Measurements from ENCODE around the gene SCUBE3.

Gene SCUBE3

GRCh38 chr6:35278708-35279107, 65.0 kb downstream of the SCUBE3 start:
- DNase-seq (ENCODE audit: low spot score), result no peak
- TF ChIP-seq CTCF (IDR thresholded peaks at IDR 0.05; ENCODE audit: extremely low read depth, insufficient read depth, missing control alignments), result no peak
- in situ Hi-C loops (cut with MboI; ENCODE audit: low pct_unique_long_range_greater_than_20kb, low sequenced_read_pairs, unreplicated experiment), result no loop called here

GRCh38 chr6:35280903-35281302, 67.1 kb downstream of the SCUBE3 start:
- in situ Hi-C loops (cut with MboI; ENCODE audit: low pct_unique_long_range_greater_than_20kb, low sequenced_read_pairs, unreplicated experiment), result no loop called here
- DNase-seq (ENCODE audit: low spot score), result no peak
- TF ChIP-seq CTCF (IDR thresholded peaks at IDR 0.05; ENCODE audit: extremely low read depth, insufficient read depth, missing control alignments), result no peak

GRCh38 chr6:35282472-35282871, 68.7 kb downstream of the SCUBE3 start:
- in situ Hi-C loops (cut with MboI; ENCODE audit: low pct_unique_long_range_greater_than_20kb, low sequenced_read_pairs, unreplicated experiment), result no loop called here
- no peak for TF ChIP-seq CTCF (IDR thresholded peaks at IDR 0.05; ENCODE audit: extremely low read depth, insufficient read depth, missing control alignments)
- DNase-seq (ENCODE audit: low spot score), result no peak

- TF ChIP-seq CTCF (IDR thresholded peaks at IDR 0.05; ENCODE audit: extremely low read depth, insufficient read depth, missing control alignments), result no peak
- in situ Hi-C loops (cut with MboI; ENCODE audit: low pct_unique_long_range_greater_than_20kb, low sequenced_read_pairs, unreplicated experiment), result no loop called here
- no peak for DNase-seq (ENCODE audit: low spot score)
Measured at GRCh38 chr6:35283361-35283760, 69.6 kb downstream of the SCUBE3 start.

- in situ Hi-C loops (cut with MboI; ENCODE audit: low pct_unique_long_range_greater_than_20kb, low sequenced_read_pairs, unreplicated experiment), result no loop called here
- DNase-seq (ENCODE audit: low spot score), result no peak
- no peak for TF ChIP-seq CTCF (IDR thresholded peaks at IDR 0.05; ENCODE audit: extremely low read depth, insufficient read depth, missing control alignments)
Measured at GRCh38 chr6:35287671-35288396, 74.1 kb downstream of the SCUBE3 start.

GRCh38 chr6:35288834-35289233, 75.1 kb downstream of the SCUBE3 start:
- DNase-seq (ENCODE audit: low spot score), result no peak
- in situ Hi-C loops (cut with MboI; ENCODE audit: low pct_unique_long_range_greater_than_20kb, low sequenced_read_pairs, unreplicated experiment), result no loop called here
- TF ChIP-seq CTCF (IDR thresholded peaks at IDR 0.05; ENCODE audit: extremely low read depth, insufficient read depth, missing control alignments), result no peak
